Osteoblast (primary cell): ENCODE measurements around the gene MROH2A. TPM values are rescaled to one million over a fixed set of nuclear protein-coding genes. Genes with fewer than 3 reads are reported as not detected.

Experiments used
- DNase-seq: peaks from one replicate; pipeline ENCODE4 v3.0.0; 2011; ENCODE audit warnings: low spot score, mixed read lengths; ENCODE audit not compliant: insufficient read length; ENCODE audit errors: missing footprints
- H2AFZ ChIP-seq: 2 replicates; pipeline ENCODE4 v1.6.0; 2011; ENCODE audit warnings: mild to moderate bottlenecking, low read length
- H3K27ac ChIP-seq: 2 replicates; pipeline ENCODE4 v1.5.1; 2011; ENCODE audit warnings: mild to moderate bottlenecking, low read depth, low read length, moderate library complexity
- H3K27me3 ChIP-seq: 2 replicates; pipeline ENCODE4 v1.6.0; 2012; ENCODE audit warnings: mild to moderate bottlenecking, control low read depth, inconsistent platforms, low read length, moderate library complexity; ENCODE audit not compliant: insufficient read depth
- H3K36me3 ChIP-seq: 2 replicates; pipeline ENCODE4 v1.5.1; 2011; ENCODE audit warnings: mild to moderate bottlenecking, low read length, control low read depth, moderate library complexity; ENCODE audit not compliant: insufficient read depth
- H3K4me1 ChIP-seq: 2 replicates; pipeline ENCODE4 v1.5.1; 2011; ENCODE audit warnings: mild to moderate bottlenecking, low read length, control low read depth, moderate library complexity; ENCODE audit not compliant: insufficient read depth
- H3K4me2 ChIP-seq: 2 replicates; pipeline ENCODE4 v1.6.0; 2011; ENCODE audit warnings: mild to moderate bottlenecking, low read length; ENCODE audit not compliant: insufficient read depth
- H3K4me3 ChIP-seq: fragments of 200-600 bp; sonication (generic); 3 replicates; pipeline ENCODE4 v1.5.1; 2012; ENCODE audit warnings: mild to moderate bottlenecking, low read length, inconsistent platforms; ENCODE audit not compliant: insufficient read depth
- H3K79me2 ChIP-seq: 2 replicates; pipeline ENCODE4 v1.6.0; 2012; ENCODE audit warnings: mild to moderate bottlenecking, low read length, control low read depth, inconsistent platforms; ENCODE audit not compliant: insufficient read depth
- H3K9me3 ChIP-seq: 2 replicates; pipeline ENCODE4 v1.5.1; 2011; ENCODE audit warnings: low read depth, low read length, control low read depth
- H4K20me1 ChIP-seq: 2 replicates; pipeline ENCODE4 v1.6.0; 2012; ENCODE audit warnings: mild to moderate bottlenecking, low read length, control low read depth; ENCODE audit not compliant: insufficient read depth
- total RNA-seq: library from RNA; depleted of rRNA; stranded (reverse); fragments of >200 nt; gene quantifications from 2 replicates; pipeline ENCODE4 v1.2.3, GENCODE V29; 2012
- TF ChIP-seq, protein P1 (sequence below): IDR thresholded peaks from 2 replicates; pipeline ENCODE4 v1.5.1; 2011; ENCODE audit warnings: mild to moderate bottlenecking, low read depth, low read length, moderate library complexity; ENCODE audit errors: extremely low read depth

MROH2A gene
- total RNA-seq, 1 donor = not detected

DNA sequence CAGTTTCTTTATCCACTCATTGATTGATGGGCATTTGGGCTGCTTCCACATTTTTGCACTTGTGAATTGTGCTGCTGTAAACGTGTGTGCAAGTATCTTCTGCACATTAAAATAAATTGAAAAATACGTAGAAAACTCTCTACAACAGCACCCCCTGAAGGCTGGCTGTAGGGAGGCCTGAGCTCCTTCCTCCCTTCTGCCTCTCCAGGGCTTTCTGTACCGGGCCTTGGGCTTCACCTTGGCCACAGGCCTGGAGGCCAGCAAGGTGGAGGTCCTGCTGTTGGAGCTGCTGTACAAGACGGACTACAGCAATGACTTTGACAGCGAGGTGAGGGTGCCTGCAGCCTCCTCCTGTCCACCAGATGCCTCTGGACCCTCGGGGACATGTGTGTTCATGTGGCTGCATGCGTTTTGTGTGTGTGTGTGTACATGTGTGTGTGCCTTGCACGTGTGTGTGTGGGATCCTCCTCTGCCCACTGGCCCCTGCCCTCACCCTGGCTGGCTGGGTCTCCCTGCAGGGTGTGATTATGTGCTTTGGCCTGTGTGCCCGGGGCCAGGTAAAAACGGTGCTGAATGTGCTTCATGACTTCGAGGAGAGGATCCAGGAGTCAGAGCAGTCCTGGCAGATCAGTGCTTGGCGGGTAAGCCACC lies 29.2 kb downstream of the MROH2A start:
- H4K20me1 ChIP-seq = no peaks in the 10 kb centered on the region
- no peaks in the 10 kb centered on the region for H3K9me3 ChIP-seq
- H3K36me3 ChIP-seq = no peaks in the 10 kb centered on the region
- H3K79me2 ChIP-seq = no peaks in the 10 kb centered on the region
- TF ChIP-seq, protein P1, sequence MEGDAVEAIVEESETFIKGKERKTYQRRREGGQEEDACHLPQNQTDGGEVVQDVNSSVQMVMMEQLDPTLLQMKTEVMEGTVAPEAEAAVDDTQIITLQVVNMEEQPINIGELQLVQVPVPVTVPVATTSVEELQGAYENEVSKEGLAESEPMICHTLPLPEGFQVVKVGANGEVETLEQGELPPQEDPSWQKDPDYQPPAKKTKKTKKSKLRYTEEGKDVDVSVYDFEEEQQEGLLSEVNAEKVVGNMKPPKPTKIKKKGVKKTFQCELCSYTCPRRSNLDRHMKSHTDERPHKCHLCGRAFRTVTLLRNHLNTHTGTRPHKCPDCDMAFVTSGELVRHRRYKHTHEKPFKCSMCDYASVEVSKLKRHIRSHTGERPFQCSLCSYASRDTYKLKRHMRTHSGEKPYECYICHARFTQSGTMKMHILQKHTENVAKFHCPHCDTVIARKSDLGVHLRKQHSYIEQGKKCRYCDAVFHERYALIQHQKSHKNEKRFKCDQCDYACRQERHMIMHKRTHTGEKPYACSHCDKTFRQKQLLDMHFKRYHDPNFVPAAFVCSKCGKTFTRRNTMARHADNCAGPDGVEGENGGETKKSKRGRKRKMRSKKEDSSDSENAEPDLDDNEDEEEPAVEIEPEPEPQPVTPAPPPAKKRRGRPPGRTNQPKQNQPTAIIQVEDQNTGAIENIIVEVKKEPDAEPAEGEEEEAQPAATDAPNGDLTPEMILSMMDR = peak; percentile 30
- no peak overlapping the region for H3K27ac ChIP-seq
- no peak for DNase-seq
- no peaks in the 10 kb centered on the region for H3K4me1 ChIP-seq
- no peak overlapping the region for H2AFZ ChIP-seq
- H3K4me2 ChIP-seq = no peak overlapping the region
- peaks cover 41% of the 10 kb centered on the region for H3K27me3 ChIP-seq
- no peak overlapping the region for H3K4me3 ChIP-seq

DNA sequence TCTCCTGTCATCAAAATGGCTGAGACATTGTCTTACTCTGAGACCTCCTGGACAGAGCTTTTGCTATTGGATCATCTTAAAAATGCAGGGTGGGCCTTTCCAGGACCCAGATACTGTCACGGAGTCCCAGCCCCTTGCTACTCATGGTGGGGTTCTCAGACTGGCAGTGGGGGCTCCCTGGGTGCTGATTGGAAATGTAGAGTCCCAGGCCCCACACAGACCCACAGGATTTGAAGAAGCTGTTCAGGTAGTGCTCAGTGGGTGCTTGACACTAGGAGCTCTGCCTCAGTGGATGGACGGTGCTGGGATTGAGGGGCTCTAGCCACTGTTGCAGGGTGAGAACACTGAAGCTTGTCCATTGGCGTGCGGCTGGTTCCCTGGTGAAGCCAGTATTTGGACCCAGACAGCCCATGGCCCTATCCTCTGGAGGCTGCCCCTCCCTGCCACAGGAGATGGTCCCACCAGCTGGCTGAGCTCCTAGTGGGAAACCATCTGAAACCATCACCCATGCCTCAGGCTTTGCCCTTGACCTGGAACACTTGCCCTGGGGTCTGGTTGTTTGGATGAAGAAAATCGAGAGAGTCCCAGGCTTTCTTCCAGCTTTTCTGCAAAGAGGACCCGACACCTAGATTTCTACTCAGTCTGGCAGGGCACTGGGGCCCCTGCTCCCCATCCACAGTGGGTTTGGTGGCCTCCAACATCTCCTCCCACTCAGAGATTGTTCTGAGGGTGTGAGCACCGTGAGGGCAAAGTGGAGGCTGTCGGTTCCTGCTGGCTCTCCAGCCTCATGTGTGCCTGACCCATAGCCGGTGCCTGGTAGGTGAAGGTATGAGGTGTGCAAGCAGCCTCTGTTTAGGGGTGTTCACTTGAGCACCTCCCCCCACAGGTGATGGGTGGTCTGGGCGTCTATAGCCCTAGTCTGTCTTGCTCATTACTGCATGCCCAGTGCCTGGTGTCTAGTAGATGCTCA lies 30.1 kb downstream of the MROH2A start:
- peaks cover 36% of the 10 kb centered on the region for H3K27me3 ChIP-seq
- H3K4me1 ChIP-seq = no peaks in the 10 kb centered on the region
- H3K4me2 ChIP-seq = no peak overlapping the region
- H2AFZ ChIP-seq = no peak overlapping the region
- no peaks in the 10 kb centered on the region for H3K79me2 ChIP-seq
- no peaks in the 10 kb centered on the region for H3K36me3 ChIP-seq
- TF ChIP-seq, protein P1 = no peak
- H4K20me1 ChIP-seq = no peaks in the 10 kb centered on the region
- no peaks in the 10 kb centered on the region for H3K9me3 ChIP-seq
- no peak overlapping the region for H3K4me3 ChIP-seq
- peak; percentile 35 for DNase-seq
- no peak overlapping the region for H3K27ac ChIP-seq

DNA sequence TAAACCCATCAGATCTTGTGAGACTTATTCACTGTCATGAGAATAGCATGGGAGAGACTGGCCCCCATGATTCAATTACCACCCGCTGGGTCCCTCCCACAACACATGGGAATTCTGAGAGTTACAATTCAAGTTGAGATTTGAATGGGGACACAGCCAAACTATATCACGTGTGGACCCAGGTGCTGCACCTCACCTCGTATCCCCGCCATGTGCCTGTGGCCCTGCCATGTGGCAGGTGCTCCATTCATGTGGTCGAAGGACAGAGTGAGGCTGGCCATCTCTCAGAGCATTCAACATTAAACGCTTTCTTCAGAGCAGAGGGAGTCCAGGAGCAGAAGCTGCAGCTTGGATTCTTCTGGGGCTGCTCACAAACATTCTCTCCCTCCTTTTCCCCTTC lies 32.3 kb downstream of the MROH2A start:
- H4K20me1 ChIP-seq = no peaks in the 10 kb centered on the region
- no peak overlapping the region for H2AFZ ChIP-seq
- no peak for DNase-seq
- TF ChIP-seq, protein P1 = no peak
- peaks cover 31% of the 10 kb centered on the region for H3K27me3 ChIP-seq
- no peaks in the 10 kb centered on the region for H3K79me2 ChIP-seq
- no peak overlapping the region for H3K4me2 ChIP-seq
- no peaks in the 10 kb centered on the region for H3K4me1 ChIP-seq
- H3K27ac ChIP-seq = no peak overlapping the region
- H3K4me3 ChIP-seq = no peak overlapping the region
- H3K9me3 ChIP-seq = no peaks in the 10 kb centered on the region
- H3K36me3 ChIP-seq = no peaks in the 10 kb centered on the region

DNA sequence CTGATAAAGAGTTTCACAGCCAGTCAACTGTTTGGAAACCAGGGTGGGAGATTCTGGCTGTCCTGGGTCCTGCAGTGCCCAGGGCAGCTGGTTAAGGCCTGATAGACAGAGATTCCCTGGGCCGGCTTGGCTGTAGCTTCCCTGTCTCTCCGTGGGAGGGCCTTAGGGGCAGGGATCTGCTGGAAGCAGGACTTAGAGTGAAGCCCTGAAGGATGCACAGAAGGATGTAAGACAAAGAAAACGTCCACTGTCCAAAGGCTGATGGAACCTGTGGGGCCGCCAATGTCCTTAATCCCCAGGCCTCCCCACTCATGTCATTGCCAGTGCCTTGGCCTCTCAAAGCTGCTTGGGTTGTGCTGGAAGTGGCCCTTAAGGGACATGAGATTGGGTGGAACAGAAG lies 33.0 kb downstream of the MROH2A start:
- Histone ChIP-seq H3K36me3 (no peaks in the 10 kb centered on the region), H3K4me2 (no peak overlapping the region), H3K9me3 (no peaks in the 10 kb centered on the region), H2AFZ (no peak overlapping the region), H4K20me1 (no peaks in the 10 kb centered on the region), H3K27ac (no peak overlapping the region), H3K27me3 (peaks cover 26% of the 10 kb centered on the region), H3K79me2 (no peaks in the 10 kb centered on the region), H3K4me1 (no peaks in the 10 kb centered on the region), H3K4me3 (no peak overlapping the region)
- TF ChIP-seq, protein P1 = no peak
- no peak for DNase-seq
